ENCODE data around the gene SIRT4. TPM values are rescaled to one million over a fixed set of nuclear protein-coding genes. Genes with fewer than 3 reads are reported as not detected.
"Not testable (repeated sequence)": the region's sequence is repeated elsewhere in the genome, so short reads cannot be mapped to it uniquely, and the experiment has no call there.

The SIRT4 gene, protein sequence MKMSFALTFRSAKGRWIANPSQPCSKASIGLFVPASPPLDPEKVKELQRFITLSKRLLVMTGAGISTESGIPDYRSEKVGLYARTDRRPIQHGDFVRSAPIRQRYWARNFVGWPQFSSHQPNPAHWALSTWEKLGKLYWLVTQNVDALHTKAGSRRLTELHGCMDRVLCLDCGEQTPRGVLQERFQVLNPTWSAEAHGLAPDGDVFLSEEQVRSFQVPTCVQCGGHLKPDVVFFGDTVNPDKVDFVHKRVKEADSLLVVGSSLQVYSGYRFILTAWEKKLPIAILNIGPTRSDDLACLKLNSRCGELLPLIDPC
- 0.88 TPM for polyA plus RNA-seq (2013, experiment 1 of 2)
- polyA plus RNA-seq (2013, experiment 2 of 2), result 0.81 TPM

- peak within 1 kb of the TSS; percentile 45 for H3K18ac ChIP-seq (ENCODE audit: low read length)
- H4K8ac ChIP-seq (ENCODE audit: low read depth, low read length), result no peak within 1 kb of the TSS
- no peak within 1 kb of the TSS for H2BK5ac ChIP-seq (ENCODE audit: low read length)
- H3K23ac ChIP-seq (ENCODE audit: low read length), result no peak within 1 kb of the TSS
- peak within 1 kb of the TSS; percentile 71 for H4K5ac ChIP-seq (ENCODE audit: low read length)
- H2AK5ac ChIP-seq (ENCODE audit: low read length), result no peak within 1 kb of the TSS
- WGBS (ENCODE audit: extremely low coverage, insufficient coverage, low lambda C conversion rate), result no CpG with 5 or more reads among the region's 31 CpGs
- no peaks in the 10 kb centered on the region for H3K4me1 ChIP-seq (ENCODE audit: control insufficient read depth, low read depth, low read length)
- H3K36me3 ChIP-seq (ENCODE audit: control insufficient read depth, insufficient read depth, low read length), result no peaks in the 10 kb centered on the region
- H3K27me3 ChIP-seq (ENCODE audit: insufficient read depth, low read length, poor library complexity), result no peaks in the 10 kb centered on the region
- H2BK15ac ChIP-seq (replicated peaks; ENCODE audit: low read depth), result no peak within 1 kb of the TSS
- no peaks in the 10 kb centered on the region for H3K79me1 ChIP-seq (ENCODE audit: low read length)
- peak within 1 kb of the TSS; percentile 95 for H3K56ac ChIP-seq (ENCODE audit: low read length)
- peak within 1 kb of the TSS; percentile 86 for H3K9ac ChIP-seq (ENCODE audit: low read length)
- peak within 1 kb of the TSS; percentile 95 for H3K4me3 ChIP-seq (ENCODE audit: low read length)
- H3K4ac ChIP-seq (ENCODE audit: low read depth, low read length), result no peak within 1 kb of the TSS
- DNase-seq, result peak; percentile 96
- H3K4me2 ChIP-seq (ENCODE audit: low read length), result peak within 1 kb of the TSS; percentile 97
- H3K79me2 ChIP-seq (ENCODE audit: control insufficient read depth, insufficient read depth, low read length), result no peaks in the 10 kb centered on the region
- no peak within 1 kb of the TSS for H3K27ac ChIP-seq (ENCODE audit: low read depth, low read length)
- no peak within 1 kb of the TSS for H2BK120ac ChIP-seq (ENCODE audit: low read depth, low read length)
These were observed at the start of gene SIRT4 for GRCh38 chr12:120301962-120302815. Gene SIRT4, plus strand, starts transcription at chr12:120302321. Its CDS starts 1,241 bp downstream, at chr12:120303562.

DNA sequence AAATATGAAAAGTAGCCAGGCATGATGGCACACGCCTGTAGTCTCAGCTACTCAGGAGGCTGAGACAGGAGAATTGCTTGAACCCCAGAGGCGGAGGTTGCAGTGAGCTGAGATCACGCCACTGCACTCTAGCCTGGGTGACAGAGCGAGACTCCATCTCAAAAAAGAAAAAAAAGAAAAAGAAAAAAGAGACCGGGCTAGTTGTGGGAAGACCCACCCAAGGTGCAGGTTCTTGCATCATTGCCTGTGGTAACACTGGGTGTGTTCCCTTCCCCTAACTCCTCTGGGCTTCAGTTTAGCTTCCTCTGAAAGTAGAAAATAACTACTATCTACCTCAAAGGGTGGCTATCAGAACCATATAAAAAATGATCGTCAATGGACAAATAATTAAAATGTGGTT lies 48.8 kb upstream of the SIRT4 start:
- H4K5ac ChIP-seq (ENCODE audit: low read length); H2AK5ac ChIP-seq (ENCODE audit: low read length); H2BK15ac ChIP-seq (replicated peaks; ENCODE audit: low read depth); H3K23ac ChIP-seq (ENCODE audit: low read length); H2BK5ac ChIP-seq (ENCODE audit: low read length); H3K18ac ChIP-seq (ENCODE audit: low read length); DNase-seq; H3K4me2 ChIP-seq (ENCODE audit: low read length); H2BK120ac ChIP-seq (ENCODE audit: low read depth, low read length); H3K27me3 ChIP-seq (ENCODE audit: insufficient read depth, low read length, poor library complexity); H3K4ac ChIP-seq (ENCODE audit: low read depth, low read length); H3K9ac ChIP-seq (ENCODE audit: low read length); H3K36me3 ChIP-seq (ENCODE audit: control insufficient read depth, insufficient read depth, low read length); H4K8ac ChIP-seq (ENCODE audit: low read depth, low read length); H3K56ac ChIP-seq (ENCODE audit: low read length); H3K4me3 ChIP-seq (ENCODE audit: low read length); H3K27ac ChIP-seq (ENCODE audit: low read depth, low read length): not testable (repeated sequence)
- H3K79me2 ChIP-seq (ENCODE audit: control insufficient read depth, insufficient read depth, low read length), result peaks cover 84% of the 10 kb centered on the region
- peaks cover 22% of the 10 kb centered on the region for H3K79me1 ChIP-seq (ENCODE audit: low read length)
- H3K4me1 ChIP-seq (ENCODE audit: control insufficient read depth, low read depth, low read length), result peaks cover 28% of the 10 kb centered on the region
- no CpG with 5 or more reads among the region's 6 CpGs for WGBS (ENCODE audit: extremely low coverage, insufficient coverage, low lambda C conversion rate)

DNA sequence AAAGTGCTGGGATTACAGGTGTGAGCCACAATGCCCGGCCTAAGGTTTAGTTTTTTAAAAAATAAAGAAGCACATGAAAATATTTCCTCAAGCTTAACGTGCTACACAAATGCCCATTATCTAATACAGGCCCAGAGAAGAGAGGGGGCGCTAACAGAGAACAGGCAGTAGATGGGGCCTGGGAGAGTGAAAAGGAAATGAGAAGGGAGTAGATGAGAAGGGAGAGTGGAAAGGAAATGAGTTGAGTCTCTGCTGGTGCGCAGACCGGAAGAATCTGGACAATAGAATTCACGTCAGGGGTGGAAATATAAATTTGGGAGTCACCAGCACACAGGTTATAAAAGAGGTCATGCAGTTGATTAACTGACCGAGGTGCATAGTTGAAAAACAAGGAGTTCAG lies 47.3 kb upstream of the SIRT4 start:
- Histone ChIP-seq H3K18ac (ENCODE audit: low read length) (no peak overlapping the region), H2BK5ac (ENCODE audit: low read length) (no peak overlapping the region), H3K4me2 (ENCODE audit: low read length) (no peak overlapping the region), H2BK15ac (replicated peaks; ENCODE audit: low read depth) (no peak overlapping the region), H3K27ac (ENCODE audit: low read depth, low read length) (no peak overlapping the region), H2AK5ac (ENCODE audit: low read length) (no peak overlapping the region), H2BK120ac (ENCODE audit: low read depth, low read length) (no peak overlapping the region), H3K4ac (ENCODE audit: low read depth, low read length) (no peak overlapping the region), H3K4me1 (ENCODE audit: control insufficient read depth, low read depth, low read length) (peaks cover 18% of the 10 kb centered on the region), H3K56ac (ENCODE audit: low read length) (no peak overlapping the region), H3K79me1 (ENCODE audit: low read length) (peaks cover 14% of the 10 kb centered on the region), H4K8ac (ENCODE audit: low read depth, low read length) (no peak overlapping the region), H3K9ac (ENCODE audit: low read length) (no peak overlapping the region), H3K36me3 (ENCODE audit: control insufficient read depth, insufficient read depth, low read length) (peaks cover 3% of the 10 kb centered on the region), H3K23ac (ENCODE audit: low read length) (no peak overlapping the region), H3K79me2 (ENCODE audit: control insufficient read depth, insufficient read depth, low read length) (peaks cover 84% of the 10 kb centered on the region), H3K4me3 (ENCODE audit: low read length) (no peak overlapping the region), H4K5ac (ENCODE audit: low read length) (no peak overlapping the region), H3K27me3 (ENCODE audit: insufficient read depth, low read length, poor library complexity) (no peaks in the 10 kb centered on the region)
- no CpG with 5 or more reads among the region's 7 CpGs for WGBS (ENCODE audit: extremely low coverage, insufficient coverage, low lambda C conversion rate)
- no peak for DNase-seq

DNA sequence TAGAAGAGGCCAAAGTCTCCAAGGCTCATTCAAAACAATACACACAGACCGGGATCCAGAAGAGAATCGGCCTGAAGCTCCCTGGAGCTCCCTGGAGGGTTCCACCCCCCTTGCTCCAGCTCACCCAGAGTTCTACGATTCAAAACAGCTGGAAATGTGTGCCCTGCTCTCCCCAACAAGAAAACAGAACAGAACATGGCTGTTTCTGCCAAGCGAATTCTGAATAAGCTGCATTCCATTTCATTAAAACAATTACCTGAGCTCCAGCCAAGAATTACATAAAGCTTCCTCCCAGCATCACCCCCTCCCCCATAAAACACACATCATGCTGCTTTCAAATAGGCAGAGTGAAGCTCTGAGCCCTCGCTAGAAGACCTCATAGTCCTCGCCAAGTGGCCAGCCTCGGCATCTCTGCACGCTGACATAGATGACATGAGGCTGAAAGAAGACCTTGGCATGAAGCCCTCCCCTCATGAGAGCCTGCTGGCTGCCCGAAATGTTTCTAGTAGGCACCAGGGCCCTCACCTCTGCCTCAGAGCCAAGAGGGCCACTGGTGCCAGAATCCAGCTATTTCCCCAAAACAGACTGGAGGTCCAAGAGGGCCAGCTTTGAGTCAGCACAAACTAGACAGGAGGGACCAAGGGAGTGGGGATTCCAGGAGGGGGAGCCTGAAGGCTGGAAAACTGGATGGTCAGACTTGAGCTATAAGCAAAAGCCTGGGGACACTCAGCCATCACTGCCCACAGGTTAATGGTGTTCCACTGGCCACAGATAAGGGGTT lies 44.9 kb upstream of the SIRT4 start:
- Histone ChIP-seq H3K27ac (ENCODE audit: low read depth, low read length) (peak overlapping the region; percentile 18), H3K4me1 (ENCODE audit: control insufficient read depth, low read depth, low read length) (peaks cover 22% of the 10 kb centered on the region)
- DNase-seq, result peak; percentile 57

DNA sequence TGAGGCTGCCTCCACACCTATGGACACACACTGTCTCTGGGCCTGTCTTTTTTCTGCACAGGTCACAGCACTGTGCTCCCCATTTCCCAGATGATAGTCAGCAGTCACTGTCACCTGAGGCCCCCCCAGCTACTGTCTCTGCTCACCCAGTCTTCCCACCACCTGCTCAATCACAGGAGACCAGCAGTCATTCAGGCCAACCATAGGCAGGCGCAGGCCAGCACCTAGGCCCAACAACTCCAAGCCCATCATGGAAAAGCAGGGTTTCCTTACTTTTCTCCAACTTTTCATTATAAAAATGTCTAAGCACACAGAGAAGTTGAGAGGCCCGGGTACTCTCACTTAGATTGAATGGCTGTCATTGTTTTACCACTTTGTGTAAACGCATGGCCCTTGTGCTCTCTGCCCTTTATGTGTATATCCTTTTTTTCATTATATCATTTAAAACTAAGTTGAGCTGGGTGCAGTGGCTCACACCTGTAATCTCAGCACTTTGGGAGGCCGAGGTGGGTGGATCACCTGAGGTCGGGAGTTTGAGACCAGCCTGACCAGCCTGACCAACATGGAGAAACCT lies 43.7 kb upstream of the SIRT4 start:
- WGBS (ENCODE audit: extremely low coverage, insufficient coverage, low lambda C conversion rate), result no CpG with 5 or more reads among the region's 5 CpGs

More for the DNA sequence above, 44.9 kb upstream of the SIRT4 start:
- no peak overlapping the region for H2AK5ac ChIP-seq (ENCODE audit: low read length)
- peaks cover 3% of the 10 kb centered on the region for H3K36me3 ChIP-seq (ENCODE audit: control insufficient read depth, insufficient read depth, low read length)
- H2BK15ac ChIP-seq (replicated peaks; ENCODE audit: low read depth), result no peak overlapping the region
- H2BK5ac ChIP-seq (ENCODE audit: low read length), result no peak overlapping the region
- no peak overlapping the region for H4K5ac ChIP-seq (ENCODE audit: low read length)
- no peak overlapping the region for H2BK120ac ChIP-seq (ENCODE audit: low read depth, low read length)
- no peak overlapping the region for H3K18ac ChIP-seq (ENCODE audit: low read length)
- WGBS (ENCODE audit: extremely low coverage, insufficient coverage, low lambda C conversion rate), result no CpG with 5 or more reads among the region's 9 CpGs
- H3K79me2 ChIP-seq (ENCODE audit: control insufficient read depth, insufficient read depth, low read length), result peaks cover 88% of the 10 kb centered on the region
- no peak overlapping the region for H3K4me3 ChIP-seq (ENCODE audit: low read length)
- H3K9ac ChIP-seq (ENCODE audit: low read length), result peak overlapping the region; percentile 10
- H3K4ac ChIP-seq (ENCODE audit: low read depth, low read length), result no peak overlapping the region
- H3K27me3 ChIP-seq (ENCODE audit: insufficient read depth, low read length, poor library complexity), result no peaks in the 10 kb centered on the region
- H4K8ac ChIP-seq (ENCODE audit: low read depth, low read length), result no peak overlapping the region
- peaks cover 13% of the 10 kb centered on the region for H3K79me1 ChIP-seq (ENCODE audit: low read length)
- H3K23ac ChIP-seq (ENCODE audit: low read length), result no peak overlapping the region
- peak overlapping the region; percentile 25 for H3K56ac ChIP-seq (ENCODE audit: low read length)
- no peak overlapping the region for H3K4me2 ChIP-seq (ENCODE audit: low read length)

More for the DNA sequence above, 43.7 kb upstream of the SIRT4 start:
- H3K36me3 ChIP-seq (ENCODE audit: control insufficient read depth, insufficient read depth, low read length), result peaks cover 3% of the 10 kb centered on the region
- H3K27ac ChIP-seq (ENCODE audit: low read depth, low read length), result no peak overlapping the region
- no peak overlapping the region for H3K9ac ChIP-seq (ENCODE audit: low read length)
- no peak overlapping the region for H2BK5ac ChIP-seq (ENCODE audit: low read length)
- H4K8ac ChIP-seq (ENCODE audit: low read depth, low read length), result no peak overlapping the region
- no peak overlapping the region for H3K18ac ChIP-seq (ENCODE audit: low read length)
- H2BK120ac ChIP-seq (ENCODE audit: low read depth, low read length), result no peak overlapping the region
- no peak overlapping the region for H2AK5ac ChIP-seq (ENCODE audit: low read length)
- no peak overlapping the region for H4K5ac ChIP-seq (ENCODE audit: low read length)
- peaks cover 89% of the 10 kb centered on the region for H3K79me2 ChIP-seq (ENCODE audit: control insufficient read depth, insufficient read depth, low read length)
- H3K27me3 ChIP-seq (ENCODE audit: insufficient read depth, low read length, poor library complexity), result no peaks in the 10 kb centered on the region
- H3K56ac ChIP-seq (ENCODE audit: low read length), result peak overlapping the region; percentile 35
- DNase-seq, result no peak
- H3K4me2 ChIP-seq (ENCODE audit: low read length), result no peak overlapping the region
- H3K23ac ChIP-seq (ENCODE audit: low read length), result peak overlapping the region; percentile 29
- H3K79me1 ChIP-seq (ENCODE audit: low read length), result peaks cover 12% of the 10 kb centered on the region
- H3K4me1 ChIP-seq (ENCODE audit: control insufficient read depth, low read depth, low read length), result peaks cover 31% of the 10 kb centered on the region
- no peak overlapping the region for H3K4ac ChIP-seq (ENCODE audit: low read depth, low read length)
- H3K4me3 ChIP-seq (ENCODE audit: low read length), result no peak overlapping the region
- H2BK15ac ChIP-seq (replicated peaks; ENCODE audit: low read depth), result no peak overlapping the region
